H1 (cell line): ENCODE results near the gene SIX5. TPM values are rescaled to one million over a fixed set of nuclear protein-coding genes. Genes with fewer than 3 reads are reported as not detected.

Experiments used
- CTCF ChIA-PET: fragments of 300-600 bp; sonication (Branson Sonifier 250); formaldehyde crosslinking; loops from one replicate; lab custom pipeline; 2021; ENCODE audit not compliant: partially characterized antibody; lab: Charles Lee
- POLR2A ChIA-PET: fragments of 300-600 bp; sonication (Branson Sonifier 250); formaldehyde crosslinking; loops from one replicate; lab custom pipeline; 2021; ENCODE audit warnings: inconsistent platforms; ENCODE audit not compliant: partially characterized antibody; lab: Charles Lee
- DNase-seq, 2 experiments: peaks; one replicate each; pipeline versions ENCODE4 v3.0.0 to v3.0.0-alpha.2; 2010 to 2022; ENCODE audit warnings: low spot score in 2 of 2, low read depth in 1 of 2, mixed read lengths in 1 of 2
- FAIRE-seq: peaks from 2 replicates; lab custom pipeline; 2011; peaks lifted over from hg19 to GRCh38; lab: Jason Lieb, UNC
- H2AFZ ChIP-seq: 2 replicates; pipeline ENCODE4 v1.8.1; 2012; ENCODE audit warnings: low read length, inconsistent platforms
- H2AK5ac ChIP-seq: 2 replicates; pipeline ENCODE4 v1.6.1; 2013; ENCODE audit warnings: low read depth, low read length
- H2BK120ac ChIP-seq: replicated peaks from 2 replicates; pipeline ENCODE3; 2013; ENCODE audit warnings: low read depth, low read length, inconsistent platforms
- H2BK12ac ChIP-seq: 2 replicates; pipeline ENCODE4 v1.6.1; 2013; ENCODE audit warnings: low read depth, low read length
- H2BK15ac ChIP-seq: 2 replicates; pipeline ENCODE4 v1.6.1; 2013; ENCODE audit warnings: low read length
- H2BK20ac ChIP-seq: 2 replicates; pipeline ENCODE4 v1.6.1; 2013; ENCODE audit warnings: low read length
- H2BK5ac ChIP-seq: 2 replicates; pipeline ENCODE4 v1.6.1; 2013; ENCODE audit warnings: low read depth, low read length
- H3K14ac ChIP-seq: 2 replicates; pipeline ENCODE4 v1.6.1; 2013; ENCODE audit warnings: inconsistent platforms; ENCODE audit not compliant: insufficient read length
- H3K18ac ChIP-seq: 2 replicates; pipeline ENCODE4 v1.6.1; 2013; ENCODE audit warnings: low read length; ENCODE audit errors: extremely low read depth
- H3K23ac ChIP-seq: 2 replicates; pipeline ENCODE4 v1.6.1; 2013; ENCODE audit warnings: inconsistent platforms; ENCODE audit not compliant: insufficient read length
- H3K23me2 ChIP-seq: 2 replicates; pipeline ENCODE4 v1.6.1; 2013; ENCODE audit warnings: low read depth, low read length
- H3K27ac ChIP-seq: 2 replicates; pipeline ENCODE4 v1.6.1; 2011; ENCODE audit warnings: low read depth, low read length, inconsistent platforms
- H3K27me3 ChIP-seq, 4 experiments: replicated peaks in 1 of 4; 1 replicate in 1 of 4; 2 replicates in 3 of 4; pipeline versions ENCODE4 v1.6.1 to v1.8.1; 2011 to 2013; ENCODE audit warnings: low read length in 3 of 4, mild to moderate bottlenecking in 3 of 4, inconsistent platforms in 2 of 4, mixed read lengths in 2 of 4, moderate library complexity in 1 of 4; ENCODE audit not compliant: control insufficient read depth in 3 of 4, insufficient read depth in 3 of 4; ENCODE audit errors: extremely low read depth in 1 of 4
- H3K36me3 ChIP-seq, 4 experiments: 2 replicates each; pipeline versions ENCODE4 v1.6.1 to v1.8.1; 2011 to 2013; ENCODE audit warnings: mild to moderate bottlenecking in 4 of 4, low read length in 3 of 4, moderate library complexity in 2 of 4, control low read depth in 1 of 4, inconsistent platforms in 1 of 4; ENCODE audit not compliant: insufficient read depth in 4 of 4, control insufficient read depth in 2 of 4
- H3K4ac ChIP-seq: replicated peaks from 2 replicates; pipeline ENCODE3; 2013; ENCODE audit warnings: low read length, low read depth, mixed read lengths, inconsistent platforms; ENCODE audit not compliant: insufficient read length
- H3K4me1 ChIP-seq, 4 experiments: replicated peaks in 1 of 4; 1 replicate in 1 of 4; 2 replicates in 3 of 4; pipeline versions ENCODE4 v1.6.1 to v1.8.1; 2011 to 2013; ENCODE audit warnings: low read length in 3 of 4, inconsistent platforms in 2 of 4, mixed read lengths in 1 of 4; ENCODE audit not compliant: insufficient read depth in 4 of 4, control insufficient read depth in 3 of 4
- H3K4me2 ChIP-seq, 2 experiments: 2 replicates each; pipeline versions ENCODE4 v1.6.1 to v1.8.1; 2011 to 2013; ENCODE audit warnings: low read depth in 2 of 2, low read length in 2 of 2, control low read depth in 1 of 2, inconsistent platforms in 1 of 2, mild to moderate bottlenecking in 1 of 2; ENCODE audit not compliant: insufficient read depth in 1 of 2
- H3K4me3 ChIP-seq, 4 experiments: fragments of 200-600, 300-600 bp in 1 of 4; sonication (generic), shearing (Covaris generic), sonication (Bioruptor Twin) in 1 of 4; 2 replicates each; pipeline versions ENCODE4 v1.5.1 to v1.8.1; 2011 to 2016; ENCODE audit warnings: low read length in 4 of 4, low read depth in 3 of 4, control low read depth in 2 of 4, inconsistent platforms in 2 of 4, mild to moderate bottlenecking in 2 of 4, mixed read lengths in 1 of 4, moderate library complexity in 1 of 4; ENCODE audit not compliant: insufficient read depth in 2 of 4; ENCODE audit errors: extremely low read depth in 1 of 4
- H3K56ac ChIP-seq: replicated peaks from 2 replicates; pipeline ENCODE3; 2013; ENCODE audit warnings: low read depth, mild to moderate bottlenecking, mixed read lengths, low read length, inconsistent platforms; ENCODE audit not compliant: insufficient read length
- H3K79me1 ChIP-seq: 2 replicates; pipeline ENCODE4 v1.6.1; 2013; ENCODE audit warnings: low read depth, low read length, control low read depth
- H3K79me2 ChIP-seq, 2 experiments: 2 replicates each; pipeline versions ENCODE4 v1.6.1 to v1.8.1; 2012 to 2013; ENCODE audit warnings: low read length in 2 of 2, mild to moderate bottlenecking in 2 of 2, inconsistent platforms in 1 of 2; ENCODE audit not compliant: insufficient read depth in 2 of 2, control insufficient read depth in 1 of 2
- H3K9ac ChIP-seq, 4 experiments: replicated peaks in 1 of 4; 1 replicate in 1 of 4; 2 replicates in 3 of 4; pipeline versions ENCODE4 v1.6.1 to v1.8.1; 2011 to 2013; ENCODE audit warnings: low read depth in 3 of 4, low read length in 3 of 4, control low read depth in 2 of 4, mild to moderate bottlenecking in 2 of 4, moderate library complexity in 2 of 4, inconsistent platforms in 1 of 4; ENCODE audit errors: extremely low read depth in 1 of 4
- H3K9me3 ChIP-seq, 2 experiments: 2 replicates each; pipeline versions ENCODE4 v1.6.1 to v1.8.1; 2012 to 2013; ENCODE audit warnings: mild to moderate bottlenecking in 2 of 2, moderate library complexity in 2 of 2, control low read depth in 1 of 2, inconsistent platforms in 1 of 2, low read depth in 1 of 2, low read length in 1 of 2, mixed read lengths in 1 of 2; ENCODE audit not compliant: insufficient read depth in 2 of 2
- H4K20me1 ChIP-seq, 2 experiments: replicated peaks in 1 of 2; 2 replicates each; pipeline versions ENCODE3 to v1.8.1; 2011 to 2013; ENCODE audit warnings: inconsistent platforms in 2 of 2, low read length in 2 of 2, mild to moderate bottlenecking in 1 of 2; ENCODE audit not compliant: insufficient read depth in 2 of 2, control insufficient read depth in 1 of 2
- H4K5ac ChIP-seq: 2 replicates; pipeline ENCODE4 v1.6.1; 2013; ENCODE audit warnings: low read length, low read depth, mixed read lengths, inconsistent platforms; ENCODE audit not compliant: insufficient read length
- H4K8ac ChIP-seq: 2 replicates; pipeline ENCODE4 v1.8.0; 2013; ENCODE audit warnings: mild to moderate bottlenecking, moderate library complexity, low read length, inconsistent platforms; ENCODE audit not compliant: insufficient read depth; ENCODE audit errors: extremely low read depth
- H4K91ac ChIP-seq: replicated peaks from 2 replicates; pipeline ENCODE3; 2013; ENCODE audit warnings: low read length, mixed read lengths, inconsistent platforms; ENCODE audit not compliant: insufficient read length
- CEBPB ChIP-seq: IDR thresholded peaks from 2 replicates; pipeline ENCODE4 v1.6.1; 2012; ENCODE audit warnings: low read depth, low read length
- CHD1 ChIP-seq: IDR thresholded peaks from 2 replicates; pipeline ENCODE4 v1.6.1; 2012; ENCODE audit warnings: low read depth, low read length, improper control_type of control experiment
- CTBP2 ChIP-seq: IDR thresholded peaks from 2 replicates; pipeline ENCODE4 v1.7.0; 2011; ENCODE audit warnings: borderline replicate concordance, mild to moderate bottlenecking, moderate library complexity, mixed read lengths, low read length; ENCODE audit not compliant: insufficient read depth, insufficient read length
- JUN ChIP-seq: IDR thresholded peaks from 2 replicates; pipeline ENCODE4 v1.6.1; 2011; ENCODE audit warnings: low read depth, mild to moderate bottlenecking, improper control_type of control experiment, low read length
- KDM1A ChIP-seq: fragments of 200-600, 300-600 bp; sonication (generic); IDR thresholded peaks from 2 replicates; pipeline ENCODE4 v1.7.1; 2016; ENCODE audit warnings: mild to moderate bottlenecking, low read length, borderline replicate concordance
- NRF1 ChIP-seq: IDR thresholded peaks from 2 replicates; pipeline ENCODE4 v1.6.1; 2011; ENCODE audit warnings: mild to moderate bottlenecking, low read depth, low read length, improper control_type of control experiment
- RXRA ChIP-seq: IDR thresholded peaks from 2 replicates; pipeline ENCODE4 v1.6.1; 2011; ENCODE audit warnings: low read depth, mild to moderate bottlenecking, low read length, moderate library complexity; ENCODE audit not compliant: insufficient read depth
- SP2 ChIP-seq: IDR thresholded peaks from 2 replicates; pipeline ENCODE4 v1.6.1; 2012; ENCODE audit warnings: mild to moderate bottlenecking, low read length, inconsistent platforms
- TBP ChIP-seq: IDR thresholded peaks from 2 replicates; pipeline ENCODE4 v1.6.1; 2011; ENCODE audit warnings: low read depth, low read length, improper control_type of control experiment
- WGBS, 2 experiments: shearing (Covaris generic) in 1 of 2; methylation state at CpG; one replicate each; pipeline versions ENCODE4 v1.1.6 to v1.1.7; 2013 to 2015; ENCODE audit warnings: low lambda C conversion rate in 2 of 2, mixed read lengths in 2 of 2, inconsistent platforms in 1 of 2, low coverage in 1 of 2, missing lambda C conversion rate in 1 of 2; ENCODE audit not compliant: insufficient replicate concordance in 2 of 2, insufficient coverage in 1 of 2, insufficient read length in 1 of 2; ENCODE audit errors: extremely low coverage in 1 of 2, missing lambda C conversion rate in 1 of 2; 5-methylcytosine and 5-hydroxymethylcytosine counted together
- polyA plus RNA-seq, 7 experiments: library from polyadenylated mRNA; depleted of rRNA in 3 of 7; stranded (reverse) in 5 of 7; unstranded in 2 of 7; fragments of >200 nt in 5 of 7; fragments of 200-250 nt in 2 of 7; gene quantifications; 1 replicate in 5 of 7; 2 replicates in 1 of 7; 4 replicates in 1 of 7; pipeline versions ENCODE4 v1.2.1 to v1.2.3, GENCODE V29; 2011 to 2013; ENCODE audit warnings: missing spikeins in 2 of 7, mixed read lengths in 2 of 7
- total RNA-seq: library from RNA; stranded (reverse); fragmentation: NEBNext Ultra II Directional; extraction: Animal tissue kit (Norgen Biotek cat#: 25700); gene quantifications from 2 replicates; pipeline ENCODE4 v1.2.1, GENCODE V29; 2021
- TF ChIP-seq, protein P1 (sequence below): IDR thresholded peaks from 2 replicates; pipeline ENCODE4 v1.6.1; 2012; ENCODE audit warnings: low read length, inconsistent platforms

SIX5 gene
- total and polyA plus RNA-seq, 2 of the 8 experiments (the other 6 are each of a cell fraction or from before 2014, with no cell fraction given): 20.9 to 24.2 TPM

DNA sequence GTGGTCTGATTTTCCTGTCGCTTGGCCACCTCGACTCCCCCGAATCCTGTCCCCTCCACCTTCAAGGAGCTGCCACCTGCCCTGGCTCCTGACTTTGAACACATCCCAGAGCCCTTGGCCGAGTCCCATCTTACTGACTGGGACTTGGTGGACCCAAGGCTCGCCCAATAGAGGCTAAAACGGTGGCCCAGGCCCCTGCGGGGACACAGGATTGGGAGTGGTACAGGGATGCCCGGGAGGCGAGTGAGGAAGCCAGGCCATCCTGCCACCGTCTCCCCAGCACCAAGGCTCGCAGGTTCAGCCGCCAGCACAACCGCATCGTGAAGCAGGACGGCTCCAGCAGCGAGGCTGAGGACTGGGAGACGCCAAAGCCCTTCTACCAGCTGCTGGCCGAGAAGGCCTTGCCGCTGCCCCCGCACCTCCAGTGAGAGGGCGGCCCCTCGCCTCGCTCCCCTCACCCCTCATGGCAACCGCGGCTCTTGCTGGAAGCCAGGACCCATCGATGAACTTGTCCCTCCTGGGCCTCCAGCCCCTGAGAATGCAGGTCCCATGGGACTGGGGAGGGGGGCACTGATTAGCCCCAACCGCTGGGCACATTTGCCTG, 5.3 kb downstream of the SIX5 start:
- FAIRE-seq (no peak), DNase-seq (peak in 1 of 2 experiments; percentile 55)
- ChIA-PET POLR2A (interaction anchor here (0.9 to 16.2 kb wide), 6 partner anchors 9 to 46 kb away, joined by 3 to 284 read pairs (median 4); partner anchors contain the start of genes DMWD, FBXO46 and MEIOSIN), CTCF (interaction anchor here (0.7 to 3.2 kb wide), 6 partner anchors 9 to 115 kb away, joined by 3 to 14 read pairs (median 6); no protein-coding TSS in a partner anchor)
- peak overlapping the region; percentile 15 for H4K5ac ChIP-seq
- WGBS, 2 experiments: 71% methylated on average over 26 of the region's 27 CpGs; no CpG with 5 or more reads in 1 of the 2 experiments
- peak overlapping the region; percentile 93 for H4K91ac ChIP-seq
- peaks cover 0 to 2% (median 1%) of the 10 kb centered on the region in 4 experiments; a peak in 1 of 7 replicates for H3K27me3 ChIP-seq
- H4K8ac ChIP-seq: peak overlapping the region; percentile 72
- no peak overlapping the region for H2AK5ac ChIP-seq
- no peaks in the 10 kb centered on the region for H3K36me3 ChIP-seq
- H2AFZ ChIP-seq: no peak overlapping the region
- no peak overlapping the region for H3K56ac ChIP-seq
- peak overlapping the region; percentile 96 for H2BK12ac ChIP-seq
- peak overlapping the region; percentile 80 for H3K4ac ChIP-seq
- H2BK15ac ChIP-seq: peak overlapping the region; percentile 92; the same call in 1 of the 2 replicates
- peak overlapping the region in 1 of 2 experiments; percentile 19; a peak in 2 of 4 replicates for H3K4me2 ChIP-seq
- H3K79me2 ChIP-seq: no peaks in the 10 kb centered on the region
- no peaks in the 10 kb centered on the region for H3K9me3 ChIP-seq
- H3K14ac ChIP-seq: no peak overlapping the region
- H2BK5ac ChIP-seq: peak overlapping the region; percentile 81; the same call in 1 of the 2 replicates
- no peak overlapping the region for H3K27ac ChIP-seq
- H3K23ac ChIP-seq: no peak overlapping the region
- H3K4me3 ChIP-seq: peak overlapping the region in 1 of 4 experiments; percentile 36; a peak in 1 of 8 replicates
- H3K18ac ChIP-seq: peak overlapping the region; percentile 22; the same call in 1 of the 2 replicates
- H4K20me1 ChIP-seq: peaks cover 0 to 3% of the 10 kb centered on the region in 2 experiments
- peaks cover 7 to 37% (median 26%) of the 10 kb centered on the region in 4 experiments for H3K4me1 ChIP-seq
- no peak overlapping the region for H3K9ac ChIP-seq
- H3K79me1 ChIP-seq: no peaks in the 10 kb centered on the region
- peaks cover 12% of the 10 kb centered on the region; the same call in 1 of the 2 replicates for H3K23me2 ChIP-seq
- H2BK120ac ChIP-seq: peak overlapping the region; percentile 53
- H2BK20ac ChIP-seq: peak overlapping the region; percentile 90; the same call in 1 of the 2 replicates
- TF ChIP-seq JUN (no peak), SP2 (no peak), CEBPB (no peak), TBP (no peak), NRF1 (no peak), KDM1A (no peak), RXRA (no peak), CTBP2 (no peak), CHD1 (no peak)
- TF ChIP-seq, protein P1, sequence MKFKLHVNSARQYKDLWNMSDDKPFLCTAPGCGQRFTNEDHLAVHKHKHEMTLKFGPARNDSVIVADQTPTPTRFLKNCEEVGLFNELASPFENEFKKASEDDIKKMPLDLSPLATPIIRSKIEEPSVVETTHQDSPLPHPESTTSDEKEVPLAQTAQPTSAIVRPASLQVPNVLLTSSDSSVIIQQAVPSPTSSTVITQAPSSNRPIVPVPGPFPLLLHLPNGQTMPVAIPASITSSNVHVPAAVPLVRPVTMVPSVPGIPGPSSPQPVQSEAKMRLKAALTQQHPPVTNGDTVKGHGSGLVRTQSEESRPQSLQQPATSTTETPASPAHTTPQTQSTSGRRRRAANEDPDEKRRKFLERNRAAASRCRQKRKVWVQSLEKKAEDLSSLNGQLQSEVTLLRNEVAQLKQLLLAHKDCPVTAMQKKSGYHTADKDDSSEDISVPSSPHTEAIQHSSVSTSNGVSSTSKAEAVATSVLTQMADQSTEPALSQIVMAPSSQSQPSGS: no peak
